Chondrocyte (in vitro differentiated cells): ENCODE measurements around the gene LAMP2. TPM values are rescaled to one million over a fixed set of nuclear protein-coding genes. Genes with fewer than 3 reads are reported as not detected.

ENCODE experiments used
- DNase-seq: peaks from one replicate; pipeline ENCODE4 v3.0.0; 2021; ENCODE audit warnings: mixed read lengths, low spot score
- H3K27ac Mint-ChIP-seq: one replicate; pipeline ENCODE4 v1.8.0; 2021; ENCODE audit warnings: mild to moderate bottlenecking, moderate library complexity, mixed read lengths; ENCODE audit not compliant: unreplicated experiment
- H3K27me3 Mint-ChIP-seq: 2 replicates; pipeline ENCODE4 v1.8.0; 2021; ENCODE audit warnings: low read depth, mixed read lengths
- H3K36me3 Mint-ChIP-seq: 2 replicates; pipeline ENCODE4 v1.8.0; 2021; ENCODE audit warnings: low read depth, mixed read lengths
- H3K4me1 Mint-ChIP-seq: 2 replicates; pipeline ENCODE4 v1.8.0; 2021; ENCODE audit warnings: low read depth, mild to moderate bottlenecking, mixed read lengths
- H3K4me3 Mint-ChIP-seq: one replicate; pipeline ENCODE4 v1.8.0; 2021; ENCODE audit warnings: mild to moderate bottlenecking, moderate library complexity, mixed read lengths; ENCODE audit not compliant: unreplicated experiment
- H3K9me3 Mint-ChIP-seq: 2 replicates; pipeline ENCODE4 v1.8.0; 2021; ENCODE audit warnings: low read depth, mixed read lengths
- CTCF ChIP-seq: fragments of 200-600 bp; sonication (generic); IDR thresholded peaks from 2 replicates; pipeline ENCODE4 v1.5.0; 2021; ENCODE audit warnings: antibody characterized with exemption, mild to moderate bottlenecking, moderate library complexity
- total RNA-seq: library from RNA; stranded (reverse); gene quantifications from 3 replicates; pipeline ENCODE4 v1.2.1, GENCODE V29; 2021

LAMP2 gene
- total RNA-seq, 1 donor from 2014 or later = 157 TPM

- Mint-ChIP-seq H3K36me3 (peaks cover 2% of the 10 kb centered on the region), H3K9me3 (peaks cover 24% of the 10 kb centered on the region), H3K4me1 (no peaks in the 10 kb centered on the region), H3K4me3 (no peak overlapping the region), H3K27me3 (no peaks in the 10 kb centered on the region), H3K27ac (no peak overlapping the region)
- DNase-seq = no peak
- no peak for TF ChIP-seq CTCF
These were observed 67.8 kb downstream of the LAMP2 start for GRCh38 chrX:120401301-120401700.

- Mint-ChIP-seq H3K9me3 (peaks cover 13% of the 10 kb centered on the region), H3K27ac (no peak overlapping the region)
- no peak for DNase-seq
These were observed 88.4 kb downstream of the LAMP2 start for GRCh38 chrX:120380699-120381098.

GRCh38 chrX:120379937-120380681 is 89.0 kb downstream of the LAMP2 start:
- H3K4me1 Mint-ChIP-seq = no peaks in the 10 kb centered on the region
- DNase-seq = no peak
- H3K9me3 Mint-ChIP-seq = peaks cover 13% of the 10 kb centered on the region
- peaks cover 6% of the 10 kb centered on the region for H3K27me3 Mint-ChIP-seq
- H3K27ac Mint-ChIP-seq = no peak overlapping the region
- TF ChIP-seq CTCF = no peak
- no peak overlapping the region for H3K4me3 Mint-ChIP-seq
- H3K36me3 Mint-ChIP-seq = no peaks in the 10 kb centered on the region

More at GRCh38 chrX:120380699-120381098, 88.4 kb downstream of the LAMP2 start:
- TF ChIP-seq CTCF = peak; percentile 60
- Mint-ChIP-seq H3K36me3 (no peaks in the 10 kb centered on the region), H3K27me3 (peaks cover 6% of the 10 kb centered on the region), H3K4me1 (no peaks in the 10 kb centered on the region), H3K4me3 (no peak overlapping the region)

GRCh38 chrX:120378570-120378969 is 90.5 kb downstream of the LAMP2 start:
- Mint-ChIP-seq H3K27me3 (peaks cover 5% of the 10 kb centered on the region), H3K4me3 (no peak overlapping the region), H3K36me3 (no peaks in the 10 kb centered on the region), H3K27ac (no peak overlapping the region), H3K9me3 (peaks cover 7% of the 10 kb centered on the region), H3K4me1 (no peaks in the 10 kb centered on the region)
- TF ChIP-seq CTCF = no peak
- DNase-seq = no peak

Other genes with a start within 250 kb of the LAMP2 start
- 10.5 to 11.8 TPM (median 11.2 TPM) in 3 replicates for gene ZBTB33, start 218.5 kb downstream of the LAMP2 start, total RNA-seq
- 0.10 to 0.15 TPM in 2 of 3 replicates, not detected in the other for gene TMEM255A, start 157.8 kb downstream of the LAMP2 start, total RNA-seq
- not detected in 3 replicates for gene ATP1B4, start 107.2 kb downstream of the LAMP2 start, total RNA-seq
- gene CUL4B, start 91.7 kb upstream of the LAMP2 start, total RNA-seq = 41.5 to 55.7 TPM (median 44.1 TPM) in 3 replicates
- 28.8 to 46.1 TPM (median 30.2 TPM) in 3 replicates for gene MCTS1, start 134.8 kb upstream of the LAMP2 start, total RNA-seq
- gene C1GALT1C1, start 160.8 kb upstream of the LAMP2 start, total RNA-seq = 15.7 to 25.8 TPM (median 16.2 TPM) in 3 replicates